ENCODE results near the gene RFC5.

RFC5 gene, protein sequence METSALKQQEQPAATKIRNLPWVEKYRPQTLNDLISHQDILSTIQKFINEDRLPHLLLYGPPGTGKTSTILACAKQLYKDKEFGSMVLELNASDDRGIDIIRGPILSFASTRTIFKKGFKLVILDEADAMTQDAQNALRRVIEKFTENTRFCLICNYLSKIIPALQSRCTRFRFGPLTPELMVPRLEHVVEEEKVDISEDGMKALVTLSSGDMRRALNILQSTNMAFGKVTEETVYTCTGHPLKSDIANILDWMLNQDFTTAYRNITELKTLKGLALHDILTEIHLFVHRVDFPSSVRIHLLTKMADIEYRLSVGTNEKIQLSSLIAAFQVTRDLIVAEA

DNA sequence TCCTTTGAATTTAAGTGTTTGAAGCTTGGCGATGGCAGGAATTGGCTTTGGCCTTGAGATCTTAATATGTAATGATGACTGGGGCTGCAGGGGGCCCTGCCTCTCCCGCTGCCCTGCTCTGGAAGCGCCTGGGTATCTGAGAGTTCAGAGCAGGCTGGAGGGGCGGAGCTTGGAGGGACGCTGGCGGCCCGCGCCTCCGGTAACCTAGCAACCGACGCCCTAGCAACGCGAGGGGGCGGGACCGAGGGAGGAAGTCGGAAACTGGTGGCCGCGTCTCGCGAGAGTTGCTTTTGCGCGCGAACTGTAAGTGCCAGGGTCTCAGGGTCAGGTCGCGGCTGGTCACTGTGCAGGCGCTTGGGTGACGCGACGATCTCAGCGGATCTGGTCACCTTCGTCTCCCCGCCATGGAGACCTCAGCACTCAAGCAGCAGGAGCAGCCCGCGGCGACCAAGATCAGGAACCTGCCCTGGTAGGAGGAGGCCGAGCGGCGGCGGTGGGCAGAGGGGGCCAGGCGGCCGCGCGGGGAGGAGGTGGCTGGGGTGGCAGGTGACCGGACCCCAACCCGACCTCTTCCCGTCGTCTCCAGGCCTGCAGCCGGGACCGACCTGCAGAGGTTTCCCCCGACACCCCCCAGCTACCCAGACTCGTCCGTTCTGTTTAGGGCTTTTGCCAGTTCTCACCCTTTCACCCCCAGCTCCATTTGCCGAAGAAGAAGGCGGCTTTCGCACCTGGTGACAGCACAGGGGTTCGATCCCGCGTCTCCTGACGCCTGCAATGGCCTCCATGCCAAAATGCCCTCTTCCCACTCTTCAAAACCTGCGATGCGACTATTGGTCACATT is at the start of gene RFC5:
TSS of gene RFC5 (plus strand) at position 280 of the 841 bp plus-strand sequence. CDS start at position 405, 125 bp downstream.
- DNase-seq = peak; percentile 99

DNA sequence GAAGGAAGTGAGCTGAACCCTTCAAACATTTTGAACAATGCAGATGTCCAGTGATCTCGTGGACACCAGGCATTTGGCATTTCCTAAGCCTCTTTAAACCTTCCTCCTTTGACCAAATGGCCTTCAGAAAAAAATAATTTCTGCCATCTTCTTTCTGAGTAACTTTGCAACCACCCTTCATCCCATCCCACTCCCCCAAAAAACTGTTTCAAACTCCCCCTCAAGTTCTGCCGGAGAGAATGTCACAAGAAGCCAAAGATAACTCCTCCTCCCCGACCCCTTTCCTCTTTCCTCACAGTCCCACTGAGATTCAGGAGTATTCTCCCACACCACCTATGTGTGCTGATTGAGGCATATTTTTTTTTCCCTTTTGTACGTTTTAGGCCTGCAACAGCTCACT is 49.5 kb upstream of the RFC5 start:
- DNase-seq = no peak

DNA sequence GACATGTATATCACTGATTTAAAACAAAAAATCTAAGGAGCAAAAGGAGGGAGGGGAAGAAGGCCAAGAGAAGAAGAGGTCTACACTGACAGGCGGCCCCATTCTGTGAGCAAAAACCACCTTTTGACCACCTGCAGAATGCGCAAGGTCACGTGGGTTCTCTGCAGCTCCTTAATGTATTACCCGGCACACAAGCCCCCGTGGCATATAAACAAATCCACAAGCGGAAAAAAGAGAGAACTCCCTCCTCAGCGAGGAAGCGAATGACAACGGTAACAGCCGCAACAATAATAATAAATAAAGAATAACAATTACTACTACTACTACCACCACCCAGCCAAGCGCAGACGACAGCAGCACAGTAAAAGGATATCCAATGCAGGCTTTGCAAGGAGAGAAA is 49.0 kb upstream of the RFC5 start:
- DNase-seq = no peak

DNA sequence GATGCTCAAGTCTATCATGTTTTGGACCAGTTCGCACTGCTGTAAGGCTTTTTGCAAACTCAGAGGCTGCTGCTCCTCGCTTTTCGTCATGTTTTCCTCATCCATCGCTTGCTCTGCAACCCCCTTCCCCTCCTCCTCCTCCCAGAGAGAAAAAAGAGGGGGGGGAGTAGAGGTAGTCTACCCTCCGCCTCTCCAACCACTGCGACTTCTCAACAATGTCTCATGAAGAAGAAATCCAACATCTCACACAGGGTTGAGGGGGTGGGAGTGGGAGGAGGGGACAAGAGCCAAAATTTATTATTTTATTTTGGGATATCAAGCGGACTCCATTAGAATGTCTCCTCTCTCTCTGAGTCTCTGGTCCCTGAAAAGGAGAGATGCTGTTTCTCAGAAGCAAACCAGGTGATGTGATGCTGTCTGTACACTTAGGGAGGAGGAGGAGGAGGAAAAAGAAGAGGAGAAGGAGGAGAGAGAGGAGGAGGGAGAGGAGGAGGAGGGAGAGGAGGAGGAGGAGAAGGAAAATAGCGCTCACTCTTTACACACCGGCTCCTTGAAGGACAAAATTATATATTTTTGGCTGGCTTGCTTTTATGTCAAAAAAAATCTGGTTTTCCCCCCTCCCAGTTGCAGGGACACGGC is 48.2 kb upstream of the RFC5 start:
- no peak for DNase-seq

DNA sequence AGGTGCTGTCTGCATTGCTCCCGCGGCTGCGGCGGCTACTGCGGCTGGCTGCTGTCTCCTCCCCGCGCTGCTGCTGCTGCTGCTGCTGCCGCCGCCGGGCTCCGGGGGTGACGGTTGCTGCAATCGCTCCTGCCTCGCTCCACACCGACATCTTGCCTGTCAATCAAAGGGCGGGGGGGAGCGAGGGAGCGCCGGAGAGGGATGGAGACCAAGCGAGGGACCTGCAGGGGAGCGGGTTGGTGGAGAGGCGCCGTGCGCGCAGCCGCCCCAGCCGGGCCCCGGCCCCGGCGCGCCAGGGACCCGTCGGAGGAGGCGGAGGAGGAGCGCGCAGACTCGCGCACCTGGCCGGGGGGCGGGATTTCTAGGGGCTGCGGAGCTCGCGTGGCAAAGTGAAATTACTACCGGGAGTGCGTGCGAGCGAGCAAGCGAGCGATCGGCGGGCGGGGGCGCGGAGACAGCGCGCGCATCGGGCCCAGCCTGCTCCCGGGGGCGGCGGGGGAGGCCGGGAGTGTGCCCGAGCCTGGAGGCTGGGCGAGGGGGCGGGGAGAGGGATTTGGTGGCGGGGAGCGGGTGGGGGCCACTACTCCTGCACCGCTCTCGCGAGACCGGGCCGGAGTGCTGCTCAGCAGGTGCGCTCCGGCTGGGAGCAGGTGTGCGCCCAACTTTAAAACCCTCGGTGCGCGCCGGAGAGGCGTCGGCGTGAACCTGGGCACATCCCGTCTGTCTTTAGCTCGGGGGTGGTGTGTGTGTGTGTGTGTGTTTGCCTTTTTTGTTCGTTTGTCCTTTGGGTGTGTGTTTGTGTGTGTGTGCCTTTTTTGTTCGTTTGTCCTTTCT is 47.5 kb upstream of the RFC5 start, which contains the start of gene KSR2:
TSS of gene KSR2 (minus strand) at position 165 of the 834 bp plus-strand sequence. CDS start 735 bp downstream, outside the sequence.
- no peak for DNase-seq

DNA sequence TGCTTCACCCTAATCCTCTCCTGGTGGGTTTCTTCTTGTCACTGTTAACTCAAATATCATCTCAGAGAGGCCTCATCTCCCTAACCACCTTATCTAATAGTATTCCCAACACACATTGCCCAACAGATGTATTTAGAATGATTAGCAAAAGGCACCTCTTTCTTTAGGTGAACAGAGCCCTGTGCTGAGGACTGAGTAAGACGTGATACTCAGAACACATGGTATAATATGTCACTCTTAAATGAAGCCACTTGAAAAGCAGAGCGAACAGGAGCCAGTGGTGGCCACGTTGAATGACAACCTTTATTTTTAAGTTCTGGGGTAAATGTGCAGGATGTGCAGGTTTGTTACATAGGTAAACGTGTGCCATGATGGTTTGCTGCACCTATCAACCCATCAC is 46.2 kb upstream of the RFC5 start:
- no peak for DNase-seq

GRCh38 chr12:117972301-117972700 is 44.2 kb upstream of the RFC5 start:
- DNase-seq = no peak

- no peak for DNase-seq
Measured at GRCh38 chr12:117975006-117975405, 41.5 kb upstream of the RFC5 start.

DNA sequence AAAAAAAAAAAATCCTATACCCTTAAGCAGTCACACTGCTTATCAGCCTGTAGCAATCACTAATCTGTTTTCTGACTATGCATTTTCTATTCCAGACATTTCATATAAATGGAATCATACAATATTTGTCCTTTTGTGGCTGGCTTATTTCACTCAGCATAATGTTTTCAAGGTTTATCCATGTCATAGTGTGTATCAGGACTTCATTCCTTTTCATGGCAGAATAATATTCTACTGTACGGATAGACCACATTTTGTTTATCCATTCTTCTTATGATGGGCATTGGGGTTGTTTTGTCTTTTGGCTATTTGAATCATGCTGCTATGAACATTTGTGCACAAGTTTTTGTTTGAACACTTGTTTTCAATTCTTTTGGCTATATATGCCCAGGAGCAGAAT is 39.1 kb upstream of the RFC5 start:
- DNase-seq = no peak

GRCh38 chr12:117980616-117981015 is 35.9 kb upstream of the RFC5 start:
- no peak for DNase-seq

DNA sequence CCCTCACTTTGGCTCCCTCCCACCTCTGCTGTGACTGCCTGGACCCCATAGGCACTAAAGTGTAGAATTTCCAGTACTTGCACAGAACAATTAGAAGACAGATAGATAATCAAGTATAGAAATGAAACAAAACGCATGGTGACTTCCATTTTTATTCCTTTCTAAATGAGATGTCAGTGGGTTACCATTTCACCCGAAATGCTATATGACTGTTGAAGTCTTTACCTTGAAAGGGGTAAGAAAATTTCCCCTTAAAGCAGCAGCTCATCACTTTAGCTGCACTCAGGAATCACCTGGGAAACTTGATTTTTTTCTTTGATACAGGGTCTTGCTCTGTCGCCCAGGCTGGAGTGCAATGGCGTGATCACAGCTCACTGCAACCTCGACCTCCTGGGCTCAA is 35.2 kb upstream of the RFC5 start:
- no peak for DNase-seq

DNA sequence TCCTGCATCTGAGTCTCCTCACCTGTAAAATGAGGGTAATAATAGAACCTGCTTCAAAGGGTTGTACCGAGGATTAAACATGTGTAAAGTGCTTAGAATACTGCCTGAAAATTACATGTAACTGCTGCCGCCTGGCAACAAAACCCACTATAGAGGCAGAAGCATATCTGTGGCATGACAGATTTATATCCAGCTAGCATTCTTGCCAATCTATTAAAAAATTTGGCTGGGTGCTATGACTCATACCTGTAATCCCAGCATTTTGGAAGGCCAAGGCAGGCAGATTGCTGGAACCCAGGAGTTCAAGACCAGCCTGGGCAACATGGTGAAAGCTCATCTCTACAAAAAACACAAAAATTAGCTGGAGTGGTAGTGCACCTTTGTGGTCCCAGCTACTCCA is 31.3 kb upstream of the RFC5 start:
- DNase-seq = no peak

GRCh38 chr12:117986705-117987469 is 29.6 kb upstream of the RFC5 start:
- DNase-seq = peak; percentile 50

- no peak for DNase-seq
Measured at GRCh38 chr12:117994551-117995438, 21.7 kb upstream of the RFC5 start.

DNA sequence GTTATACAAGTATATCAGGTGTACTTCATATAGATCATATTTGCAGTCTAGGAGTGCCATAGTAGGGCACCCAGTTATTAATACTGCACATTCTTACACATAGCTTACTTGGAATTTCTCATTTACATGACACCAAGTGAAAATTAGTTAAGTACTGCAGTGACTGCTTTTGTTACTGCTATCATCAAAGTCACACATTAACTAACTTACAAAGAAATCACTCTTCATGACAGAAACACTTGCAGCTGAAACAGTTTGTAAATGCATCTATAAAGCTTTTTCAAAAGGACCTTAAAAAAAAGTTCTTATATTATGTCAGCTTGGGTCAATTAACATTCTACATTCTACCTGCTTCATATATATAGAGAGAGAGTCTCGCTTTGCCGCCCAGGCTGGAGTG is 17.8 kb upstream of the RFC5 start:
- no peak for DNase-seq

DNA sequence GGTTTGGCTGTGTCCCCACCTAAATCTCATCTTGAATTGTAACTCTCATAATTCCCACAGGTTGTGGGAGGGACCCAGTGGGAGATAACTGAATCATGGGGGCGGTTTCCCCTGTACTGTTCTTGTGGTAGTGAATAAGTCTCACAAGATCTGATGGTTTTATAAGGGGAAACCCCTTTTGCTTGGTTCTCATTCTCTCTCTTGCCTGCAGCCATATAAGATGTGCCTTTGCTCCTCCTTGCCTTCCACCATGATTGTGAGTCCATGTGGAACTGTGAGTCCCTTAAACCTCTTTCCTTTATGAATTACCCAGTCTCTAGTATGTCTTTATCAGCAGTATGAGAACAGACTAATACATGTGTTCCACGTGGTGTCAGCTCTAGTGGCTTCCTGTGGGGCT is 16.7 kb upstream of the RFC5 start:
- DNase-seq = peak; percentile 2

GRCh38 chr12:118010903-118011302 is 5.6 kb upstream of the RFC5 start:
- DNase-seq = no peak

GRCh38 chr12:118011377-118011776 is 5.1 kb upstream of the RFC5 start:
- no peak for DNase-seq

DNA sequence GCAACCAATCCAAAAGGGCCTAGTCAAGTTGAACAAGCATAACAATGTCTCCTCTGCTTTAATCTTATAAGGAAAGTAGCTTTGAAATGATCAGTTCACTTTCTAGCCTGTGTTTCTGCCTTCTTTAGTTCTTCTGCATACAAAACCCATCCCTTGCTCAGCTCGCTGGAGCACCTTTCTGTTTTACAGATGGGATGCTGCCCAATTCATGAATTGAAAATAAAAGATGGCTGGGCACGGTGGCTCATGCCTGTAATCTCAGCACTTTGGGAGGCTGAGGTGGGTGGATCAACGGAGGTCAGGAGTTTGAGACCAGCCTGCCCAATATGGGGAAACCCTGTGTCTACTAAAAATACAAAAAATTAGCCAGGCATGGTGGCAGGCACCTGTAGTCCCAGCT is 4.5 kb upstream of the RFC5 start:
- no peak for DNase-seq

- no peak for DNase-seq
Measured at GRCh38 chr12:118013283-118013682, 3.2 kb upstream of the RFC5 start.

GRCh38 chr12:118015306-118015705 is 1.2 kb upstream of the RFC5 start:
- no peak for DNase-seq

All from suppressor macrophage treated with lipopolysaccharide for 4 hours (primary cell).